Measurements from ENCODE around the gene CTXN2.

Gene CTXN2

GRCh38 chr15:48191574-48192225, at the start of gene CTXN2:
CTXN2 (plus strand) TSS chr15:48191665; CDS start chr15:48201301, 9,636 bp downstream.
- no peak for DNase-seq (ENCODE audit: low read depth in 2 of 2)

- DNase-seq (ENCODE audit: low read depth in 2 of 2), result no peak
Measured at GRCh38 chr15:48143856-48144255, 47.6 kb upstream of the CTXN2 start.

DNA sequence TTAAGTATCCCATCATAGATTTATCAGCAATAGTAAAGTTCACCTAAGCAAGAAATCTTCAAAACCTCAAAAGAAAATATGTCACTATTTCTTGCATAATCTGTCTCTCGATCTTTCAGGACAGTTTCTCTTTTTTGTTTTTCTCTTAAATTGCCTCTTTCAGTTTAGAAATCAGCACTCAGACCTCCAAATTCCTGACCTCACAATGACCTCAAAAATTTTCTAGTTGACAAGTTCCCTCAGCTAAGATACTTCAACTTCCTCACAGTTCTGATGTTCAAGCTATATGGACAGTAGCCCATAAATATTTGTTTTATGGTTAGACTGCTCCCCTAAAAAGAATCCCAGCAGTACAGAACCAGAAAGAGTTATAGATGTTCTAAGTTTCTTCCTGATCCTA, 46.6 kb upstream of the CTXN2 start:
- DNase-seq (ENCODE audit: low read depth in 2 of 2), result no peak

DNA sequence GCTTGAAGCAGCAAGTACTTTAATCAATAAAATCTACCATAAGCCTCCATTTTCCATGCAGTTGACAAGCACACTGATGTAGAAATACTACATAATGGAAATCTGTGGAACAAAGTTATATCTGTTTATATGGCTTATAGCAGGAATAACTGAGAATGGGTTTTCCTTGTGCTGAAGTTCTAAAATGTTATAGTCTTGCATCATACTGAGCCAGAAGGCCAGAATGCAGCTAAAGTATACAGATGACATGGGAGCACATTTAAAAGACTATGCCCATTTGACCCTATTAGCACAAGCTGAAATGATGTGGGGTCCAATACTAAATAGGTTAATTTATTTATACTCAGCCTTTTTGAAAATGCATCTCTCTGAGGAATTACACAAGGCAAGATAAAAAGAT, 45.5 kb upstream of the CTXN2 start:
- DNase-seq (ENCODE audit: low read depth in 2 of 2), result no peak

DNA sequence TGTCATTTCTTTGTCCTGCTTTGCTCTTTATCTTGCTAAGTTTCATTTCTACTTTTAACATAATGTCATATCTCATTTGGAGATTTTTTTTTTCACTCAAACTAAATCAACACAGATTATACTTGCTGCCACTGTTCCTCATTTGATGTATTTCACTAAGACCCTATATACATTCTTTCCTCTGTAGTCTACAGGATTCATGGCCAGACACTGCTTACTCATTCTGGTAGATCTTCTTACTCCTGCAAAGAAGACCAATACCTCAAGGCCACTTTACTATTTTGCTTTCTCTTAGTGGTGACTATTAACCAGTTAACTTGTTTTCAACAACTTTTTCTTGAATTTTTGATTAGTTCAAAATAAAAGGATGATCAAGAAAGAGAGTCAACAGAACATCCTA, 44.1 kb upstream of the CTXN2 start:
- no peak for DNase-seq (ENCODE audit: low read depth in 2 of 2)

- no peak for DNase-seq (ENCODE audit: low read depth in 2 of 2)
Measured at GRCh38 chr15:48149858-48150257, 41.6 kb upstream of the CTXN2 start.

GRCh38 chr15:48153526-48153925, 37.9 kb upstream of the CTXN2 start:
- no peak for DNase-seq (ENCODE audit: low read depth in 2 of 2)

- no peak for DNase-seq (ENCODE audit: low read depth in 2 of 2)
Measured at GRCh38 chr15:48168616-48169015, 22.8 kb upstream of the CTXN2 start.

DNA sequence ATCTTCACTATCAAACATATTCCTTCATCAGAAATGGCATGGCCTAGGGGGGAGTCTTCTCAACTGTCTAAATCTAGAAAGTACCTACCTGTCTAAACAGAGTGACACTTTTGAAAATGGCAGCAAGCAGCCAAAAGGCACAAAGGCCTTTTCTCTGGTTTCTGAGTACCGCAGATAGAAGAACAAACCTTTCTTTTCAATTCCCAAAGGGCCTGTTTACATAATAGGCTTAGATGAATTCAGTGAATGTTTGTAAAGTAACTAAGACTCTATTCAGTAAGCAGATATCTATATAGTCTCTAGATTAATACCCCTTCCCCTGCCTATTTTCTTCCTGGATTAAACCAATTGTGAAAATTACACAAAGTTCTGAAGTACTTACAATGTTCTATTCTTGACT, 20.5 kb upstream of the CTXN2 start:
- no peak for DNase-seq (ENCODE audit: low read depth in 2 of 2)

GRCh38 chr15:48175126-48175525, 16.3 kb upstream of the CTXN2 start:
- no peak for DNase-seq (ENCODE audit: low read depth in 2 of 2)

DNA sequence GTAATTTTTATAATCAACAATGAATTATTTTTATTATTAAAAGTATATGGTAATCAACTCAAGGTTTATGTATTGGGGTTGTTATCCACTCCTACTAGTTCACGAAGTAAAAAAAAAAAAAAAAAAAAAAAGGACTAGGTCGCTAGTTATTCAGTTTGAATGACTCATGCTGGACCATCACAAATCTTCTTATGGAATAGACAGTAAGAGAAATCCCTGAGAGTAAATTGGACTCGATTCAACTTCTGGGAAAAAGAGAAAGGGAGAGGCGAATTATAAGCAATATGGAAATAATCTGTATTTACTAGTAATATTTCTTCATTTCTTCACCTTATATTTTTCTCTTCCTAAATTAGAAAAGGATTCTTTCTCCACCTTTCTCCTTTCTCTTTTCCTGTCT, 15.4 kb upstream of the CTXN2 start:
- DNase-seq (ENCODE audit: low read depth in 2 of 2), result no peak

DNA sequence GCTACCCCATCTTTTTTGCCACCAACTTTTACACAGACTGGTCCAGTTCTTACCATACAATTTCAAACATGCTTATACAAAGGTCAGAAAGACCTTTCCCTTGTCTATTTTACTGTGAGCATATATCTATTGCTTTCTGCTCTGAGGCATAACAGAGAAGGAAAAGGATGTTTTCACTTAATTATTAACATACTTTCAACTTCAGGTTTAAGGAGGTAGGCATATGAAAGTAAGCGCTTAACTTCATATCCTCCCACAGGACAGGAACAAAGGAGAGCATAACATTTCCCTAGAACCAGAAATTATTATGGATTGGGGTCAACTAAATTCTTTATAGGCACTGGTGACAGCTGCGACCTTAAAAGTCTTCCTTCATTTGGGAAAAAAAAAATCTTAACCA, 14.5 kb upstream of the CTXN2 start:
- DNase-seq (ENCODE audit: low read depth in 2 of 2), result no peak

DNA sequence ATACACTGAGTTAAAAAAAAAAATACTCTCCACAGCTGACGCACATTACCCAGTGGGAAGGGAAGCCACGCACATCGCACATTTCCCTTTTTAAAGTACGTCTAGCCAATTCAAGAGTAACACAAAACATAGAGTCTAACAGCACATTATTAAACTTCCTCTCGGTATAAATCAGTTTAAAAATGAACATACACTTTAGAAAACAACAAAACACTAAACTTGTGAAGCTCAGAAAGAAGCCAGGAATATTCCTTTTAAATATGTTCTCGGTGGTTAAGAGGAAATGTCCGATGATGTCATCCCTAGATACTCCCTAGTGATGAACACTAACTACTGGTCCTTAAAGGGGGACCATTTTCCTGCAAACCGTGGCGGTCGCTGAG, 14.1 kb upstream of the CTXN2 start:
- DNase-seq (ENCODE audit: low read depth in 2 of 2), result no peak

- DNase-seq (ENCODE audit: low read depth in 2 of 2), result peak in 1 of 2 donors; percentile 34
Measured at GRCh38 chr15:48177766-48178647, 13.5 kb upstream of the CTXN2 start, which contains the start of gene MYEF2. MYEF2 (minus strand) TSS chr15:48178295; CDS start chr15:48178237, 58 bp downstream.

DNA sequence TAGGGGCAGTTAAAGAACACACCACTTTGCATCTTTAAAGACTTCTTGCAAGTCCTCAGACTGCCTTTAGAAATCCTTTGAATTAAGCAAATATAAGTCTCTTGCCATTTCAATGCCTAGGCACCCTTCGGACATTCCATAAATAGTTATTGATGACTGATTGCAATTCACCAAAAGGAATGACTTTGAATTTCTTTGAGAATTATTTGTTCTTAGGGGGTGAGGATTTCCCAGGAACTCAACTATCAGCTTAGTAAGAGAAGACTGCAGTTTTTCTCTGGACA, 12.9 kb upstream of the CTXN2 start:
- no peak for DNase-seq (ENCODE audit: low read depth in 2 of 2)

- DNase-seq (ENCODE audit: low read depth in 2 of 2), result no peak
Measured at GRCh38 chr15:48182749-48183148, 8.7 kb upstream of the CTXN2 start.

GRCh38 chr15:48185529-48185928, 5.9 kb upstream of the CTXN2 start:
- no peak for DNase-seq (ENCODE audit: low read depth in 2 of 2)

GRCh38 chr15:48186271-48186670, 5.2 kb upstream of the CTXN2 start:
- no peak for DNase-seq (ENCODE audit: low read depth in 2 of 2)

DNA sequence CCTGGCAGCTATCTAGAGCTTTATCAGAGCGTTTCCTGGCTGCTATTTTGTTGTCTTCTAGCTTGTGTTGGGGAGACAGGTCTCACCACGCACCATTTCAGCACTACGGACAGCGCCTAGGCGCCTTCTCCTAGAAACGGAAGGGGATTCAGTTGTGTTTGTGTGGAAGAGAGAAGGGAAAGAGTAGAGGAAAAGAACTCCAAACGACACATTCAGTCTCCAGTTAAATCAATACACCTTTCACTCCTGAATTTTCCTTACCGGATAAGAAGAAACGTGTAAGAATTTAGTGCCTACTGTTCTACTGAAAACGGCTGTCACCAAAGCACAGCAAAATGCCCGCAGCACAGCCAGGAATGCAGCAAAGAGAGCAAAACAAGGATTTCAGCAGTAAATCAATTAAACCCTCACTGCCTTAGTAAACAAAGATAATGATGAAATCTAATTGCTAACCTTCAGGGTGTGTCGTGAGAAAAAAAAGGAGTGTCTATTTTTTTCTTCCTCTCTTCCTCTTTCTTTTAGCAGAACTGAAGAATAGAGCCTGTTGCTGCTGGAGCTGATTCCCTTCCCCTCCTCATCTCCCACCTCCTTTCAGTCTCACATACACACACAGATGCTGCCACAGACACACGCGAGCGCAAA, 412 bp upstream of the CTXN2 start:
- peak in 1 of 2 donors; percentile 5 for DNase-seq (ENCODE audit: low read depth in 2 of 2)

DNA sequence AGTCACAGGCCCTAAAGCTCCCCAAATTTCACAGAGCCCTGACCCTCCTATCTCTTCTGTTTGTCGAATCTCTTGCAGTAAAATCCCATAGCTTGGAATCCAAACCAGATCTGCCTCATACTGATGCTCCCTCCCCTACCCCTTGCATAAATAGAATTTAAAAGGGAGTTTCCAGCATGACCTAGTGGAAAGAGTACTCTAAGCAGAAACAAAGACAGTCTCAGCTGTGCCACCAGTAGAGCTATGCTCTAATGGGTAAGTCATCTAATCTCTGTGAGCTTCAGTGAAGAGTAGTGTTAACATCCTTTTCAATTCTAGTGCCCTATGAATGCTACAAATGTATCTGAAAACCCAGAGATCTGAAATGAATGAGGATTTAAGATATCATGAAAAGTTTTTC, 10.6 kb downstream of the CTXN2 start:
- no peak for DNase-seq (ENCODE audit: low read depth in 2 of 2)

GRCh38 chr15:48205981-48206380, 14.5 kb downstream of the CTXN2 start, which contains the start of gene SLC12A1:
SLC12A1 (plus strand) TSS chr15:48206302; CDS start chr15:48207720, 1,418 bp downstream.
- DNase-seq (ENCODE audit: low read depth in 2 of 2), result no peak

DNA sequence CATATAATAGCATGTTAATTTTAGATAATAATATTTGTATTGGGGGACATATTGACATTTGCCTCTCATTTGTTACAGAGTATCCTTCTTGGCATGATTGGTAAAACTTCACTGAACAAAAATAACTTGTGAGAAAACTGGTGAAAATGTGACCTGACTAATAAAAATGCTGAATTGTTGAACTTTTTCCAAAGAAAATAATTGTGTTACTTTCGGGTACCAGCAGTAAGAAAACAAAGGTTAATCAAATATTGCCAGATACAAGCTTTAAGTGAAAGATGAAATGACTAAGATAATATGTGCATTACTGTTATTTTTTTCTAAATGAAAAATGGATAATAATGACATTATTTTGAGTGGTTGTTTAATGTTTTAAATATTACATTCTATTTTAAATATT, 29.8 kb downstream of the CTXN2 start:
- DNase-seq (ENCODE audit: low read depth in 2 of 2), result no peak

DNA sequence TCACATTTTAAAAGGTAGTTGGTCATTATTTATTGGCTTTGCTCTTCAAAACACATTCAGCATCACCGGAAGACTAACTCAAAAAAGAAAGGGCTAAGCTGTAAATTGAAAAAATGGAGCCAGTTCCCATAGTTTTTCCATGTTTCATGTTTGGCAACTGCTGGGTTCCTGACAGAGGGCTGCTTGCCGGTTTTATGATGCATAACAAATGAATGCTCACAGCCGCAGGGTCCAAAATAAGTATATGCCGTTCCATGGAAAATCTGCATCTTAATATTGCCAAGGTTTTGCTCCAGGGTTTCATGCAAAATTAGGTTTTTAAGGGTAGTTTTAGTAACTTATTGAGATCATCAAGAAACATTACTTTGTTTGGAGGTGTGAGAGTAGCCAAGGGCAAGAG, 30.4 kb downstream of the CTXN2 start:
- DNase-seq (ENCODE audit: low read depth in 2 of 2), result no peak

Data from stimulated activated CD8-positive, alpha-beta memory T cell treated with anti-CD3 and anti-CD28 coated beads, Interleukin-7, amount 100 ng/mL, for 1 hour (primary cell).